GM20000 (cell line): Measurements from ENCODE around the gene EFHC1.

Experiments
- DNase-seq: peaks from one replicate; pipeline ENCODE4 v3.0.0; 2012; ENCODE audit warnings: low spot score
- CTCF ChIP-seq: IDR thresholded peaks from 2 replicates; pipeline ENCODE4 v1.5.1; 2012; ENCODE audit warnings: mild to moderate bottlenecking, control low read depth; ENCODE audit errors: extremely low read depth, missing control alignments

Gene EFHC1

GRCh38 chr6:52399511-52400312 lies 20.4 kb upstream of the EFHC1 start:
- peak; percentile 63 for DNase-seq
- peak; percentile 78 for TF ChIP-seq CTCF

GRCh38 chr6:52400313-52401041 lies 19.7 kb upstream of the EFHC1 start:
- TF ChIP-seq CTCF: no peak
- DNase-seq: no peak

- no peak for DNase-seq
- TF ChIP-seq CTCF: no peak
These were observed 17.1 kb upstream of the EFHC1 start for GRCh38 chr6:52403086-52403485.

GRCh38 chr6:52403627-52404026 lies 16.5 kb upstream of the EFHC1 start:
- DNase-seq: no peak
- TF ChIP-seq CTCF: no peak

GRCh38 chr6:52405243-52405642 lies 14.9 kb upstream of the EFHC1 start:
- no peak for TF ChIP-seq CTCF

GRCh38 chr6:52407467-52407866 lies 12.7 kb upstream of the EFHC1 start:
- DNase-seq: peak; percentile 49
- no peak for TF ChIP-seq CTCF

More at GRCh38 chr6:52405243-52405642, 14.9 kb upstream of the EFHC1 start:
- DNase-seq: no peak

- no peak for DNase-seq
- no peak for TF ChIP-seq CTCF
These were observed 10.6 kb upstream of the EFHC1 start for GRCh38 chr6:52409499-52409898.
